OCI-LY1 (cell line): ENCODE data around the gene ZNF606.

ENCODE experiments used
- EZH2 ChIP-seq: fragments of 200-600 bp; sonication (generic), shearing (Covaris generic); IDR thresholded peaks from 2 replicates; pipeline ENCODE4 v1.8.0; 2017; ENCODE audit warnings: borderline replicate concordance, mixed run types, mild to moderate bottlenecking, antibody characterized with exemption, low read length, moderate library complexity, mixed read lengths
- TF ChIP-seq, protein P1 (sequence below): fragments of 200-600 bp; sonication (generic), shearing (Covaris generic); IDR thresholded peaks from 2 replicates; pipeline ENCODE4 v1.5.1; 2017; ENCODE audit warnings: mild to moderate bottlenecking, antibody characterized with exemption, low read length, moderate library complexity, mixed read lengths

- no peak for TF ChIP-seq EZH2
- TF ChIP-seq, protein P1, sequence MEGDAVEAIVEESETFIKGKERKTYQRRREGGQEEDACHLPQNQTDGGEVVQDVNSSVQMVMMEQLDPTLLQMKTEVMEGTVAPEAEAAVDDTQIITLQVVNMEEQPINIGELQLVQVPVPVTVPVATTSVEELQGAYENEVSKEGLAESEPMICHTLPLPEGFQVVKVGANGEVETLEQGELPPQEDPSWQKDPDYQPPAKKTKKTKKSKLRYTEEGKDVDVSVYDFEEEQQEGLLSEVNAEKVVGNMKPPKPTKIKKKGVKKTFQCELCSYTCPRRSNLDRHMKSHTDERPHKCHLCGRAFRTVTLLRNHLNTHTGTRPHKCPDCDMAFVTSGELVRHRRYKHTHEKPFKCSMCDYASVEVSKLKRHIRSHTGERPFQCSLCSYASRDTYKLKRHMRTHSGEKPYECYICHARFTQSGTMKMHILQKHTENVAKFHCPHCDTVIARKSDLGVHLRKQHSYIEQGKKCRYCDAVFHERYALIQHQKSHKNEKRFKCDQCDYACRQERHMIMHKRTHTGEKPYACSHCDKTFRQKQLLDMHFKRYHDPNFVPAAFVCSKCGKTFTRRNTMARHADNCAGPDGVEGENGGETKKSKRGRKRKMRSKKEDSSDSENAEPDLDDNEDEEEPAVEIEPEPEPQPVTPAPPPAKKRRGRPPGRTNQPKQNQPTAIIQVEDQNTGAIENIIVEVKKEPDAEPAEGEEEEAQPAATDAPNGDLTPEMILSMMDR: no peak
Observed at GRCh38 chr19:58001895-58002369, 688 bp downstream of the ZNF606 start.
